HepG2 (cell line): Measurements from ENCODE around the gene RAB40C. TPM values are rescaled to one million over a fixed set of nuclear protein-coding genes. Genes with fewer than 3 reads are reported as not detected.

Experiments used
- ATAC-seq: fragments of 200-7000 bp; cut with Tn5 transposase; 3 replicates; pipeline ENCODE4 v1.9.1; 2020; ENCODE audit warnings: mild to moderate bottlenecking, moderate library complexity
- BruUV-seq: library from RNA; stranded (reverse); fragments of 400-500 nt; replicated peaks from 2 replicates; lab custom pipeline; 2021; lab: Mats Ljungman, UMichigan
- CTCF ChIA-PET: fragments of 300-600 bp; formaldehyde crosslinking; extraction: SDS; loops from one replicate; lab custom pipeline; 2021; ENCODE audit warnings: low total read pairs, inconsistent platforms, low intra/inter-chr PET ratio; lab: Yijun Ruan, JAX
- POLR2A ChIA-PET: fragments of 350-600 bp; sonication (Branson Sonifier 250); formaldehyde crosslinking; loops from one replicate; lab custom pipeline; 2020; ENCODE audit warnings: antibody characterized with exemption, inconsistent platforms; lab: Yijun Ruan, JAX
- DNase-seq: peaks from one replicate; pipeline ENCODE4 v3.0.0-alpha.2; 2015; ENCODE audit warnings: low spot score
- FAIRE-seq: peaks from 3 replicates; lab custom pipeline; 2011; peaks lifted over from hg19 to GRCh38; lab: Jason Lieb, UNC
- H2AFZ ChIP-seq: one replicate; pipeline ENCODE4 v1.6.1; 2011; ENCODE audit warnings: low read length, inconsistent platforms
- H3K27ac ChIP-seq: fragments of 300-600 bp; 3 replicates; pipeline ENCODE4 v1.8.0; 2011; ENCODE audit warnings: mixed run types, mild to moderate bottlenecking, mixed read lengths, low read length, inconsistent platforms; ENCODE audit not compliant: insufficient read depth; ENCODE audit errors: extremely low read length
- H3K27me3 ChIP-seq, 2 experiments: fragments of 200-600 bp in 1 of 2; 2 replicates in 1 of 2; 3 replicates in 1 of 2; pipeline versions ENCODE4 v1.6.0 to v1.8.0; 2011; ENCODE audit warnings: low read length in 2 of 2, mild to moderate bottlenecking in 2 of 2, moderate library complexity in 2 of 2, inconsistent platforms in 1 of 2; ENCODE audit not compliant: insufficient read depth in 2 of 2, control insufficient read depth in 1 of 2
- H3K36me3 ChIP-seq, 2 experiments: fragments of 200-600 bp in 1 of 2; replicated peaks in 1 of 2; 2 replicates in 1 of 2; 3 replicates in 1 of 2; pipeline versions ENCODE4 v1.5.1 to v1.8.0; 2011; ENCODE audit warnings: low read length in 2 of 2, inconsistent platforms in 1 of 2; ENCODE audit not compliant: insufficient read depth in 2 of 2, control insufficient read depth in 1 of 2
- H3K4me1 ChIP-seq: 2 replicates; pipeline ENCODE4 v1.5.1; 2012; ENCODE audit warnings: low read length, inconsistent platforms; ENCODE audit not compliant: insufficient read depth
- H3K4me2 ChIP-seq: 2 replicates; pipeline ENCODE4 v1.6.0; 2011; ENCODE audit warnings: low read depth, low read length, inconsistent platforms
- H3K4me3 ChIP-seq, 3 experiments: fragments of 200-600 bp in 1 of 3; sonication (generic), shearing (Covaris generic) in 1 of 3; replicated peaks in 1 of 3; 2 replicates each; pipeline ENCODE4 v1.5.1; 2011 to 2016; ENCODE audit warnings: low read length in 3 of 3, inconsistent platforms in 2 of 3, low read depth in 2 of 3, mild to moderate bottlenecking in 2 of 3, control low read depth in 1 of 3, mixed read lengths in 1 of 3; ENCODE audit not compliant: insufficient read depth in 1 of 3
- H3K79me2 ChIP-seq: one replicate; pipeline ENCODE4 v1.6.1; 2011; ENCODE audit warnings: low read length, inconsistent platforms; ENCODE audit not compliant: insufficient read depth
- H3K9ac ChIP-seq: 2 replicates; pipeline ENCODE4 v1.6.0; 2011; ENCODE audit warnings: mild to moderate bottlenecking, low read depth, low read length, inconsistent platforms; ENCODE audit not compliant: insufficient read depth
- H3K9me3 ChIP-seq: 2 replicates; pipeline ENCODE4 v1.5.1; 2012; ENCODE audit warnings: mild to moderate bottlenecking, low read length
- H4K20me1 ChIP-seq: 2 replicates; pipeline ENCODE4 v1.6.0; 2011; ENCODE audit warnings: inconsistent platforms, mild to moderate bottlenecking, low read length, moderate library complexity; ENCODE audit not compliant: insufficient read depth
- AGO2 ChIP-seq: fragments of 200-400 bp; formaldehyde crosslinking; optimal IDR thresholded peaks from 2 replicates; pipeline ENCODE3; 2017; ENCODE audit warnings: mild to moderate bottlenecking, low read depth, low read length, moderate library complexity
- AKAP8 ChIP-seq: sonication (generic); formaldehyde crosslinking; IDR thresholded peaks from 2 replicates; pipeline ENCODE4 v1.5.1; 2020; ENCODE audit warnings: mild to moderate bottlenecking, missing genetic modification reagents
- ATF7-NPFF ChIP-seq: sonication (generic); formaldehyde crosslinking; IDR thresholded peaks from 2 replicates; pipeline ENCODE4 v1.8.1; 2023; ENCODE audit warnings: mild to moderate bottlenecking, low read depth, missing genetic modification reagents, moderate library complexity
- GABPB1 ChIP-seq: IDR thresholded peaks from 2 replicates; pipeline ENCODE4 v1.6.1; 2016; ENCODE audit warnings: mild to moderate bottlenecking, missing genetic modification reagents, moderate library complexity, missing compliant biosample characterization
- RBFOX2 ChIP-seq: fragments of 200-400 bp; formaldehyde crosslinking; IDR thresholded peaks from 2 replicates; pipeline ENCODE4 v1.6.1; 2017; ENCODE audit warnings: low read depth, mild to moderate bottlenecking, low read length
- SNRNP70 ChIP-seq: fragments of 200-400 bp; formaldehyde crosslinking; IDR thresholded peaks from 2 replicates; pipeline ENCODE4 v1.6.1; 2017; ENCODE audit warnings: mild to moderate bottlenecking, low read depth, low read length, moderate library complexity
- ZNF446 ChIP-seq: sonication (generic); formaldehyde crosslinking; IDR thresholded peaks from 2 replicates; pipeline ENCODE4 v1.5.0; 2020; ENCODE audit warnings: mild to moderate bottlenecking, missing genetic modification reagents
- ZNF784 ChIP-seq: sonication (generic); formaldehyde crosslinking; IDR thresholded peaks from 2 replicates; pipeline ENCODE4 v1.5.1; 2020; ENCODE audit warnings: missing genetic modification reagents, mild to moderate bottlenecking, borderline replicate concordance
- WGBS: methylation state at CpG from one replicate; pipeline ENCODE4 v1.1.6; 2017; ENCODE audit warnings: low lambda C conversion rate; 5-methylcytosine and 5-hydroxymethylcytosine counted together
- in situ Hi-C: cut with HindIII; loops from 2 replicates; pipeline ENCODE4 v1.10.0; 2017; ENCODE audit warnings: low pct_unique_long_range_greater_than_20kb; ENCODE audit not compliant: extremely low pct_ligation_motif_present
- intact Hi-C: fragments of 100-400 bp; cut with micrococcal nuclease; formaldehyde crosslinking; loops from one replicate; pipeline ENCODE4 v1.10.0; 2022; ENCODE audit not compliant: unreplicated experiment
- polyA plus RNA-seq, 8 experiments: library from polyadenylated mRNA; depleted of rRNA in 3 of 8; stranded (reverse) in 7 of 8; unstranded in 1 of 8; fragments of >200 nt; fragmentation: Illumina TruSeq in 4 of 8; extraction: Trizol in 4 of 8; gene quantifications; 2 replicates each; pipeline versions ENCODE4 v1.2.1 to v1.2.3, GENCODE V29; 2011 to 2016; ENCODE audit warnings: low read depth in 4 of 8, missing spikeins in 1 of 8, mixed read lengths in 1 of 8; ENCODE audit not compliant: insufficient read depth in 1 of 8
- total RNA-seq, 5 experiments: library from RNA; depleted of rRNA; stranded (reverse); fragments of >200 nt; fragmentation: Illumina TruSeq; extraction: Trizol; gene quantifications; 2 replicates each; pipeline ENCODE4 v1.2.3, GENCODE V29; 2016; ENCODE audit warnings: low read depth in 1 of 5

Gene RAB40C
- total and polyA plus RNA-seq, 2 of the 13 experiments (the other 11 are each of a cell fraction or from before 2014, with no cell fraction given) = 7.7 to 11.5 TPM

DNA sequence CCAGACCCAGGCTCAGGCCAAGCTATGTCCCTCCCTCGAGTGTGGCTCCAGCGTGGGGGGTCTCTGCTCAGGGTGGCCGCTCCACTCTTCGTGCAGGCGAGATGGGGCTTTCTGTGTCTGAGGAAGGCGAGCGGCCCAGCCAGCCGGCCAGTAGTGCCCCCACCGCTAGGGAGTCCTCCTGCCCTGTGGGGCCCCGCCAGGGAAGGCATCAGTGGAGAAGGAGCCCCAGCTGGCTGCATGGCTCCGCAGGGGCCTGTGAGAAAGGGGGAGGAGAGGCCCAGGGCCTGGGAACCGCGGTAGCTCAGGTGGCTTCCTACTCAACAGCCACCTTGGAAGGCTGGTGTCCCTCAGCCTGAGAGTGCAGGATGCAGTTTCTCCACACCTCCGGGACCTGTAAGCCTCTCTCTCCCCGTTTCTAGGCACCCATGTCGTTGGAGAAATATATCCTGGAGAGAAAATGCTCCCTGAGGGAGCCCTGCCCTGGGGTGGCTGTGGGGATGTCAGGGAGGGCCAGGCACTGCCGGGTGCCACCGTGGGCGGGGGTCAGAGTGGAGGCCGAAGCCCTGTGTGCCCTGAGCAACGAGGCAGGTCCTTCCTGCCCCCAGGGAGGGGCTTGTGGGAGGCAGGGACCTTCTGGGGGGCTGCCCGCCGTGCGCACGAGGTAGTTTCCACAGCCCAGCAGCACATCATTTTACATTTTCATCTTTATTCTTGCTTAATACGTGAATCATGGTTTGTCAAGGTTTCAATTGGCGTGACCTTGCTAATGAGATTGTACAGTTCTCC, 16.8 kb upstream of the RAB40C start:
- POLR2A ChIA-PET = interaction anchor here (1.1 kb wide), 1 partner anchor 30 kb away, joined by 3 read pairs; no protein-coding TSS in a partner anchor
- in situ Hi-C loops = no loop called here
- peaks cover 34% of the 10 kb centered on the region for H3K4me1 ChIP-seq
- over 99% methylated on average over 12 of the region's 27 CpGs for WGBS
- H3K9ac ChIP-seq = no peak overlapping the region
- H3K9me3 ChIP-seq = no peaks in the 10 kb centered on the region
- peaks cover 1 to 5% of the 10 kb centered on the region in 2 experiments; a peak in 1 of 5 replicates for H3K36me3 ChIP-seq
- no peak overlapping the region for H3K27ac ChIP-seq
- no peaks in the 10 kb centered on the region for H3K27me3 ChIP-seq
- intact Hi-C loops = no loop called here
- no peak for TF ChIP-seq AKAP8
- no peak overlapping the region for H3K4me3 ChIP-seq
- no peak overlapping the region for H3K4me2 ChIP-seq
- DNase-seq (no peak), FAIRE-seq (no peak), ATAC-seq (no peak)
- CTCF ChIA-PET = no interaction called here
- no peak overlapping the region for H2AFZ ChIP-seq
- no peaks in the 10 kb centered on the region for H4K20me1 ChIP-seq
- BruUV-seq = no TSS peak
- peaks cover 7% of the 10 kb centered on the region for H3K79me2 ChIP-seq

- FAIRE-seq = no peak
- no peak overlapping the region for H3K9ac ChIP-seq
- H3K4me2 ChIP-seq = no peak overlapping the region
- intact Hi-C loops (no loop called here), in situ Hi-C loops (no loop called here)
- no peaks in the 10 kb centered on the region for H4K20me1 ChIP-seq
- no peak overlapping the region for H3K4me3 ChIP-seq
- ChIA-PET POLR2A (no interaction called here), CTCF (no interaction called here)
- no TSS peak for BruUV-seq
- no peak overlapping the region for H3K27ac ChIP-seq
- DNase-seq = no peak
- no peak overlapping the region for H2AFZ ChIP-seq
- no peak for TF ChIP-seq GABPB1
- TF ChIP-seq SNRNP70 = no peak
- TF ChIP-seq ATF7-NPFF (CRISPR knock-in tag) = no peak
- peak; percentile 3 for TF ChIP-seq AGO2
- TF ChIP-seq ZNF446 (CRISPR knock-in tag) = no peak
- TF ChIP-seq RBFOX2 = peak; percentile 41; the same call in 1 of the 2 replicates
- no peak for TF ChIP-seq ZNF784
- WGBS = 96% methylated on average over 14 of the region's 46 CpGs
- no peak for ATAC-seq
- H3K36me3 ChIP-seq = peaks cover 1 to 5% of the 10 kb centered on the region in 2 experiments; a peak in 1 of 5 replicates
- no peaks in the 10 kb centered on the region for H3K27me3 ChIP-seq
- H3K79me2 ChIP-seq = peaks cover 7% of the 10 kb centered on the region
- H3K9me3 ChIP-seq = no peaks in the 10 kb centered on the region
- H3K4me1 ChIP-seq = peaks cover 22% of the 10 kb centered on the region
These were observed 15.7 kb upstream of the RAB40C start for GRCh38 chr16:574021-574760.
